Stomach (tissue), 4 donors: ENCODE measurements around the gene PIP.

Experiments used
- POLR2A ChIP-seq, 4 donors: fragments of 450-650 bp; IDR thresholded peaks; one replicate each; pipeline ENCODE4 v1.6.1; 2016; ENCODE audit warnings: antibody characterized with exemption in 4 of 4, control low read depth in 2 of 4, mild to moderate bottlenecking in 1 of 4, moderate library complexity in 1 of 4
- TF ChIP-seq, protein P1 (sequence below), 7 experiments: fragments of 450-650 bp in 4 of 7; fragments of 200-600 bp in 3 of 7; sonication (generic) in 3 of 7; IDR thresholded peaks; one replicate each; pipeline ENCODE4 v1.5.1; 2016 to 2019; ENCODE audit warnings: antibody characterized with exemption in 7 of 7, control low read depth in 2 of 7, mild to moderate bottlenecking in 1 of 7

DNA sequence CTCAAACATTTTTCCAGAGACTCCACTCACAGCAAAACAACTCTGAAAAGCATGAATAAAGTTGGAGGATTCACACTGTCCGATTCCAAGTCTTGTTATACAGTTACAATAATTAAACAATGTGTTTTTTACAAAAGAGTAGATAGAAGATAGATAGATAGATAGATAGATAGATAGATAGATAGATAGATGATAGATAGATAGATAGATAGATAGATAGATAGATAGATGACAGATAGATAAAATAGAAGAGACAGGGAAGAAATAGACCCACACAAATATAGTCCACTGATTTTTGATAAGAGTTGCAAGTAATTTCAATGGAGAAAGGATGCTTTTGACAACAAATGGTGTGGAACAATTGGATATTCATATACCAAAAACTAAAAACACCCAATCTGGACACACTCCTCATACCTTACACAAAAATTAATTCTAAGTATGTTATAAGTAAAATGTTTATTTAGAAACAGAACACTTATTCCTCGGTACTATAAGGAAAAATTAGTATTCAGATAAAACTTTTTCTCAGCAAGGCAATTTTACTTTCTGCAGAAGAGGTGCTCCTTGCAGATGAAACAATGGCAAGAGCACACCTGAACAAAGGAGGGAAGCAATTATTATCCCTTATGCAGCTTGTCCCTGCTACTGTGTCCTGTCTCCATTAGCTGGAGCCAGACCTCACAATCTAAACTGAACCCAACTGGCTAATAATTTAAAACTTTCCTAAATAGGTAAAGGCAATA is 45.7 kb downstream of the PIP start:
- no peak for TF ChIP-seq POLR2A (IDR thresholded peaks at IDR 0.05)
- TF ChIP-seq, protein P1, sequence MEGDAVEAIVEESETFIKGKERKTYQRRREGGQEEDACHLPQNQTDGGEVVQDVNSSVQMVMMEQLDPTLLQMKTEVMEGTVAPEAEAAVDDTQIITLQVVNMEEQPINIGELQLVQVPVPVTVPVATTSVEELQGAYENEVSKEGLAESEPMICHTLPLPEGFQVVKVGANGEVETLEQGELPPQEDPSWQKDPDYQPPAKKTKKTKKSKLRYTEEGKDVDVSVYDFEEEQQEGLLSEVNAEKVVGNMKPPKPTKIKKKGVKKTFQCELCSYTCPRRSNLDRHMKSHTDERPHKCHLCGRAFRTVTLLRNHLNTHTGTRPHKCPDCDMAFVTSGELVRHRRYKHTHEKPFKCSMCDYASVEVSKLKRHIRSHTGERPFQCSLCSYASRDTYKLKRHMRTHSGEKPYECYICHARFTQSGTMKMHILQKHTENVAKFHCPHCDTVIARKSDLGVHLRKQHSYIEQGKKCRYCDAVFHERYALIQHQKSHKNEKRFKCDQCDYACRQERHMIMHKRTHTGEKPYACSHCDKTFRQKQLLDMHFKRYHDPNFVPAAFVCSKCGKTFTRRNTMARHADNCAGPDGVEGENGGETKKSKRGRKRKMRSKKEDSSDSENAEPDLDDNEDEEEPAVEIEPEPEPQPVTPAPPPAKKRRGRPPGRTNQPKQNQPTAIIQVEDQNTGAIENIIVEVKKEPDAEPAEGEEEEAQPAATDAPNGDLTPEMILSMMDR (IDR thresholded peaks at IDR 0.05): no peak
